CD14-positive monocyte (primary cell): ENCODE measurements around the gene EBF3. TPM values are rescaled to one million over a fixed set of nuclear protein-coding genes. Genes with fewer than 3 reads are reported as not detected.

ENCODE experiments used
- DNase-seq, 3 donors: peaks; one replicate each; pipeline ENCODE4 v3.0.0-alpha.2; 2011 to 2022
- H2AFZ ChIP-seq: 2 replicates; pipeline ENCODE4 v1.6.0; 2012; ENCODE audit warnings: mild to moderate bottlenecking, low read depth, low read length, inconsistent platforms; ENCODE audit not compliant: insufficient read depth, poor library complexity, severe bottlenecking
- H3K27ac ChIP-seq, 2 donors: 1 replicate in 1 of 2; 2 replicates in 1 of 2; pipeline ENCODE4 v1.5.1; 2012 to 2013; ENCODE audit warnings: low read length in 2 of 2, control low read depth in 1 of 2, inconsistent platforms in 1 of 2, low read depth in 1 of 2, mild to moderate bottlenecking in 1 of 2
- H3K27me3 ChIP-seq, 2 donors: one replicate each; pipeline versions ENCODE4 v1.6.0 to v1.6.1; 2011 to 2013; ENCODE audit warnings: low read length in 2 of 2; ENCODE audit not compliant: control insufficient read depth in 2 of 2, insufficient read depth in 2 of 2
- H3K36me3 ChIP-seq, 2 donors: replicated peaks in 1 of 2; 1 replicate in 1 of 2; 2 replicates in 1 of 2; pipeline versions ENCODE4 v1.5.1 to v1.6.1; 2012 to 2013; ENCODE audit warnings: low read length in 2 of 2, control low read depth in 1 of 2, inconsistent platforms in 1 of 2, mild to moderate bottlenecking in 1 of 2; ENCODE audit not compliant: insufficient read depth in 2 of 2, control insufficient read depth in 1 of 2
- H3K4me1 ChIP-seq, 2 donors: 1 replicate in 1 of 2; 2 replicates in 1 of 2; pipeline versions ENCODE4 v1.5.1 to v1.6.1; 2012 to 2013; ENCODE audit warnings: low read length in 2 of 2, control low read depth in 1 of 2, inconsistent platforms in 1 of 2, mild to moderate bottlenecking in 1 of 2, moderate library complexity in 1 of 2; ENCODE audit not compliant: insufficient read depth in 2 of 2, control insufficient read depth in 1 of 2
- H3K4me2 ChIP-seq: replicated peaks from 2 replicates; pipeline ENCODE3; 2012; ENCODE audit warnings: low read length, moderate library complexity, mild to moderate bottlenecking; ENCODE audit not compliant: poor library complexity, severe bottlenecking; ENCODE audit errors: extremely low read depth
- H3K4me3 ChIP-seq, 3 experiments: fragments of 200-600 bp in 1 of 3; sonication (generic) in 1 of 3; replicated peaks in 1 of 3; 1 replicate in 2 of 3; 2 replicates in 1 of 3; pipeline ENCODE4 v1.5.1; 2011 to 2013; ENCODE audit warnings: low read length in 3 of 3, mild to moderate bottlenecking in 3 of 3, control low read depth in 2 of 3, low read depth in 2 of 3, inconsistent platforms in 1 of 3, moderate library complexity in 1 of 3
- H3K79me2 ChIP-seq: 2 replicates; pipeline ENCODE4 v1.6.0; 2012; ENCODE audit warnings: mild to moderate bottlenecking, control low read depth, inconsistent platforms, low read length, moderate library complexity; ENCODE audit not compliant: insufficient read depth
- H3K9ac ChIP-seq: 2 replicates; pipeline ENCODE4 v1.6.0; 2017; ENCODE audit warnings: low read length, mild to moderate bottlenecking; ENCODE audit not compliant: insufficient read depth, poor library complexity, severe bottlenecking
- H3K9me3 ChIP-seq, 2 donors: replicated peaks in 1 of 2; 1 replicate in 1 of 2; 2 replicates in 1 of 2; pipeline versions ENCODE4 v1.5.1 to v1.6.1; 2012 to 2013; ENCODE audit warnings: low read length in 2 of 2, control low read depth in 1 of 2; ENCODE audit not compliant: control insufficient read depth in 1 of 2, insufficient read depth in 1 of 2
- H4K20me1 ChIP-seq: 2 replicates; pipeline ENCODE4 v1.6.0; 2012; ENCODE audit warnings: mild to moderate bottlenecking, low read length, control low read depth, moderate library complexity; ENCODE audit not compliant: insufficient read depth
- H3K27ac Mint-ChIP-seq, 7 donors: one replicate each; pipeline ENCODE4 v1.8.0; 2020; ENCODE audit warnings: mild to moderate bottlenecking in 7 of 7, mixed read lengths in 7 of 7, moderate library complexity in 6 of 7, inconsistent platforms in 2 of 7
- H3K27me3 Mint-ChIP-seq, 3 donors: one replicate each; pipeline ENCODE4 v1.8.0; 2021 to 2022; ENCODE audit warnings: low read depth in 3 of 3, mild to moderate bottlenecking in 3 of 3, mixed read lengths in 3 of 3, moderate library complexity in 3 of 3, inconsistent platforms in 1 of 3
- H3K36me3 Mint-ChIP-seq, 2 donors: one replicate each; pipeline ENCODE4 v1.8.0; 2020; ENCODE audit warnings: mixed read lengths in 2 of 2, inconsistent platforms in 1 of 2, mild to moderate bottlenecking in 1 of 2
- H3K4me1 Mint-ChIP-seq: one replicate; pipeline ENCODE4 v1.8.0; 2020; ENCODE audit warnings: mild to moderate bottlenecking, mixed read lengths
- H3K4me3 Mint-ChIP-seq, 2 donors: one replicate each; pipeline ENCODE4 v1.8.0; 2020; ENCODE audit warnings: mild to moderate bottlenecking in 2 of 2, mixed read lengths in 2 of 2, moderate library complexity in 1 of 2
- H3K9me3 Mint-ChIP-seq, 7 donors: one replicate each; pipeline ENCODE4 v1.8.0; 2020 to 2022; ENCODE audit warnings: mixed read lengths in 7 of 7, mild to moderate bottlenecking in 6 of 7, moderate library complexity in 6 of 7, inconsistent platforms in 2 of 7
- WGBS: methylation state at CpG from one replicate; pipeline ENCODE4 v1.1.5; 2013; ENCODE audit warnings: missing lambda C conversion rate; ENCODE audit not compliant: insufficient coverage; 5-methylcytosine and 5-hydroxymethylcytosine counted together
- intact Hi-C, 2 donors: fragments of 100-400 bp; cut with micrococcal nuclease; formaldehyde crosslinking; loops; one replicate each; pipeline versions ENCODE4 v1.15.0 to v1.15.1; 2023
- polyA plus RNA-seq, 3 donors: library from polyadenylated mRNA; depleted of rRNA in 1 of 3; unstranded in 2 of 3; stranded (reverse) in 1 of 3; fragments of 300-500 nt in 2 of 3; fragments of >200 nt in 1 of 3; fragmentation: Illumina TruSeq in 2 of 3; gene quantifications; 1 replicate in 2 of 3; 2 replicates in 1 of 3; pipeline ENCODE4 v1.2.3, GENCODE V29; 2012 to 2021
- TF ChIP-seq, protein P1 (sequence below): fragments of 200-600 bp; IDR thresholded peaks from one replicate; pipeline ENCODE4 v1.8.0; 2022; ENCODE audit warnings: antibody characterized with exemption, mild to moderate bottlenecking

Gene EBF3
- polyA plus RNA-seq, 3 donors, result not detected

DNA sequence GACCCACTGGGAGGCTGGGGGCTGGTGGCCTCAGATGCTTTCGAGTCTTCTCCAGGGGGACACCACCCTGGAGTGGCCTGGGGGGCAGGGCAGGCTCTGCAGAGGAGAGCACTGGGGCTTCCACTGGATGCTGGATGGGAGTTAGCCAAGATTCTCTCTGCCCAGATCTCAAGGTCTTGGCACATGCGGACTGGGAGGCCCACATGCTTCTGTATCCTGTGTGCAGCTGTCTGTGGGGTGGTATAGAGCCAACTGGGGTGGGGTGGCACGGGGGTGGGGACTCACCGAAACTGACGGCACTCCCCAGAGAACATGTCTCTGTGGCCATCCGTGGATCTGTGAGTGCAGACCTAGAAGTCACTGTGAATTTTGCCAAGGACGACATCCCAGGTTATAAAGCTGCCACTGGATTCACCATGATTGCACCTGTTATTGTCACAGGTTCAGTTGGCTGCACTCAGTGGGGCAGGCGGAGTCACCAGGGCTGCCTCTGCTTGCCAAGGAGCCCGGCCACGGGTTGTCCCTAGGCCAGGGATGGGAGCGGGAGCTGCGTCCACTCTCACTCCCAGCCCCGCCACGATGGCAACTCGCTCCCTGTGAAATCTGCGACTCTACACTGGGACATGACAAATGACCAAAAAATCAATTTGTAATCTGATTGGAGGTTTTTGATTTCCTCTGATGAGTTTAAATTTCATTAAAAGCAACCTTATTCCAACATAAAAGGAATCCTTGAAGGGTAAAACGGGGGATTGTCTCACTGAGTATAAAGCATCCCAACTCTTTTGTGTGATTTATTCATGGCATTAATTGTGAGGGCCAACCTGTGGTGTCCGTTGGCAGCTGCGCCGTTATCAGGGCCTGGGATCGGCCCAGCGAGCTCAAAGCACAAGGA is 131.3 kb downstream of the EBF3 start:
- Histone ChIP-seq H3K9me3 (no peaks in the 10 kb centered on the region), H3K4me2 (no peak overlapping the region), H3K36me3 (no peaks in the 10 kb centered on the region), H3K79me2 (no peaks in the 10 kb centered on the region), H3K27me3 (no peaks in the 10 kb centered on the region), H2AFZ (no peak overlapping the region), H3K4me3 (no peak overlapping the region), H3K4me1 (no peaks in the 10 kb centered on the region), H3K27ac (no peak overlapping the region), H3K9ac (no peak overlapping the region), H4K20me1 (no peaks in the 10 kb centered on the region)
- 90% methylated on average over 17 of the region's 22 CpGs for WGBS
- intact Hi-C loops, result no loop called here
- peaks cover 2% of the 10 kb centered on the region for H3K4me1 Mint-ChIP-seq
- no peak overlapping the region for H3K27ac Mint-ChIP-seq
- H3K4me3 Mint-ChIP-seq, result no peak overlapping the region
- peaks cover 0 to 3% (median 2%) of the 10 kb centered on the region in 3 donors for H3K27me3 Mint-ChIP-seq
- TF ChIP-seq, protein P1, sequence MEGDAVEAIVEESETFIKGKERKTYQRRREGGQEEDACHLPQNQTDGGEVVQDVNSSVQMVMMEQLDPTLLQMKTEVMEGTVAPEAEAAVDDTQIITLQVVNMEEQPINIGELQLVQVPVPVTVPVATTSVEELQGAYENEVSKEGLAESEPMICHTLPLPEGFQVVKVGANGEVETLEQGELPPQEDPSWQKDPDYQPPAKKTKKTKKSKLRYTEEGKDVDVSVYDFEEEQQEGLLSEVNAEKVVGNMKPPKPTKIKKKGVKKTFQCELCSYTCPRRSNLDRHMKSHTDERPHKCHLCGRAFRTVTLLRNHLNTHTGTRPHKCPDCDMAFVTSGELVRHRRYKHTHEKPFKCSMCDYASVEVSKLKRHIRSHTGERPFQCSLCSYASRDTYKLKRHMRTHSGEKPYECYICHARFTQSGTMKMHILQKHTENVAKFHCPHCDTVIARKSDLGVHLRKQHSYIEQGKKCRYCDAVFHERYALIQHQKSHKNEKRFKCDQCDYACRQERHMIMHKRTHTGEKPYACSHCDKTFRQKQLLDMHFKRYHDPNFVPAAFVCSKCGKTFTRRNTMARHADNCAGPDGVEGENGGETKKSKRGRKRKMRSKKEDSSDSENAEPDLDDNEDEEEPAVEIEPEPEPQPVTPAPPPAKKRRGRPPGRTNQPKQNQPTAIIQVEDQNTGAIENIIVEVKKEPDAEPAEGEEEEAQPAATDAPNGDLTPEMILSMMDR, result no peak
- H3K9me3 Mint-ChIP-seq, result peaks cover 0 to 4% (median 0%) of the 10 kb centered on the region in 7 donors
- DNase-seq, result no peak
- no peaks in the 10 kb centered on the region for H3K36me3 Mint-ChIP-seq

DNA sequence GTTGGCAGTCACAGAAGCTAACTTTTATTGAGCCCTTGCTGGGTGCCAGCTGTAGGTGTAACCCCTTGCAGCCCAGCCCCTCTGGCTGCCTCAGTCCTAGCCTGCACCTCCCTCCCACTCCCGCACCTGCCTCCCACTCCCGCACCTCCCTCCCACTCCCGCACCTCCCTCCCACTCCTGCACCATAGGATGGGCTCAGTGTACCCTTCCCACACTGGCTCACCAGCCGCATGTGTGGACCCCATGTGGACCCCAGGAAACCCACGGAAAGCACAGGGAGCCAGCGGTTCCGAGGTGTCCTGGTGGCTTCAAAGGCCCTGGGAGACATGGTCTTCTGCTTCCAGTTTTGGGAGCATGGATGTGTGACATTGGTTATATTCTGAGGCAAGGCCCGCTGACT is 132.9 kb downstream of the EBF3 start:
- H3K36me3 ChIP-seq, result no peaks in the 10 kb centered on the region
- no peaks in the 10 kb centered on the region for H3K36me3 Mint-ChIP-seq

More for the DNA sequence above, 132.9 kb downstream of the EBF3 start:
- 98% methylated on average over 8 of the region's 8 CpGs for WGBS
- peaks cover 0 to 7% (median 2%) of the 10 kb centered on the region in 3 donors for H3K27me3 Mint-ChIP-seq
- Histone ChIP-seq H3K79me2 (no peaks in the 10 kb centered on the region), H3K4me3 (no peak overlapping the region), H3K27ac (no peak overlapping the region), H3K9ac (no peak overlapping the region), H4K20me1 (no peaks in the 10 kb centered on the region), H3K4me1 (no peaks in the 10 kb centered on the region), H3K4me2 (no peak overlapping the region), H2AFZ (no peak overlapping the region), H3K27me3 (no peaks in the 10 kb centered on the region), H3K9me3 (no peaks in the 10 kb centered on the region)
- TF ChIP-seq, protein P1, result no peak
- no peak overlapping the region for H3K4me3 Mint-ChIP-seq
- no peak for DNase-seq
- no peak overlapping the region for H3K27ac Mint-ChIP-seq
- intact Hi-C loops, result no loop called here
- peaks cover 2% of the 10 kb centered on the region for H3K4me1 Mint-ChIP-seq
- peaks cover 0 to 4% (median 0%) of the 10 kb centered on the region in 7 donors for H3K9me3 Mint-ChIP-seq
